SH-SY5Y (cell line): Measurements from ENCODE around the gene AFP.

Experiments
- GATA2 ChIP-seq: IDR thresholded peaks from 2 replicates; pipeline ENCODE4 v1.6.1; 2011; ENCODE audit warnings: mild to moderate bottlenecking, low read depth, low read length
- GATA3 ChIP-seq: IDR thresholded peaks from 2 replicates; pipeline ENCODE4 v1.6.1; 2011; ENCODE audit warnings: low read depth, mild to moderate bottlenecking, low read length, moderate library complexity

DNA sequence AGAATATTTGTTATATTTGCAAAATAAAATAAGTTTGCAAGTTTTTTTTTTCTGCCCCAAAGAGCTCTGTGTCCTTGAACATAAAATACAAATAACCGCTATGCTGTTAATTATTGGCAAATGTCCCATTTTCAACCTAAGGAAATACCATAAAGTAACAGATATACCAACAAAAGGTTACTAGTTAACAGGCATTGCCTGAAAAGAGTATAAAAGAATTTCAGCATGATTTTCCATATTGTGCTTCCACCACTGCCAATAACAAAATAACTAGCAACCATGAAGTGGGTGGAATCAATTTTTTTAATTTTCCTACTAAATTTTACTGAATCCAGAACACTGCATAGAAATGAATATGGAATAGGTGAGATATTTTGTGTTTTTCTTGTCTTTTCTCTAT, at the start of gene AFP:
- TF ChIP-seq GATA2 (no peak), GATA3 (no peak)
